ENCODE data around the gene TAGLN. TPM values are rescaled to one million over a fixed set of nuclear protein-coding genes. Genes with fewer than 3 reads are reported as not detected.

The TAGLN gene
- total RNA-seq, 1 donor from 2014 or later: 97.9 TPM

- no peaks in the 10 kb centered on the region for H3K9me3 Mint-ChIP-seq
- peak overlapping the region; percentile 100 for H3K4me3 Mint-ChIP-seq
- H3K27me3 Mint-ChIP-seq: no peaks in the 10 kb centered on the region
- peak overlapping the region; percentile 96 for H3K27ac Mint-ChIP-seq
- no peak for DNase-seq (ENCODE audit: extremely low spot score, unreplicated experiment)
- peaks cover 4% of the 10 kb centered on the region for H3K36me3 Mint-ChIP-seq
- peaks cover 35% of the 10 kb centered on the region for H3K4me1 Mint-ChIP-seq (ENCODE audit: unreplicated experiment)
- TF ChIP-seq, protein P1, sequence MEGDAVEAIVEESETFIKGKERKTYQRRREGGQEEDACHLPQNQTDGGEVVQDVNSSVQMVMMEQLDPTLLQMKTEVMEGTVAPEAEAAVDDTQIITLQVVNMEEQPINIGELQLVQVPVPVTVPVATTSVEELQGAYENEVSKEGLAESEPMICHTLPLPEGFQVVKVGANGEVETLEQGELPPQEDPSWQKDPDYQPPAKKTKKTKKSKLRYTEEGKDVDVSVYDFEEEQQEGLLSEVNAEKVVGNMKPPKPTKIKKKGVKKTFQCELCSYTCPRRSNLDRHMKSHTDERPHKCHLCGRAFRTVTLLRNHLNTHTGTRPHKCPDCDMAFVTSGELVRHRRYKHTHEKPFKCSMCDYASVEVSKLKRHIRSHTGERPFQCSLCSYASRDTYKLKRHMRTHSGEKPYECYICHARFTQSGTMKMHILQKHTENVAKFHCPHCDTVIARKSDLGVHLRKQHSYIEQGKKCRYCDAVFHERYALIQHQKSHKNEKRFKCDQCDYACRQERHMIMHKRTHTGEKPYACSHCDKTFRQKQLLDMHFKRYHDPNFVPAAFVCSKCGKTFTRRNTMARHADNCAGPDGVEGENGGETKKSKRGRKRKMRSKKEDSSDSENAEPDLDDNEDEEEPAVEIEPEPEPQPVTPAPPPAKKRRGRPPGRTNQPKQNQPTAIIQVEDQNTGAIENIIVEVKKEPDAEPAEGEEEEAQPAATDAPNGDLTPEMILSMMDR (conservative IDR thresholded peaks at IDR 0.05): no peak
Observed at GRCh38 chr11:117230286-117230961, 31.3 kb downstream of the TAGLN start.

DNA sequence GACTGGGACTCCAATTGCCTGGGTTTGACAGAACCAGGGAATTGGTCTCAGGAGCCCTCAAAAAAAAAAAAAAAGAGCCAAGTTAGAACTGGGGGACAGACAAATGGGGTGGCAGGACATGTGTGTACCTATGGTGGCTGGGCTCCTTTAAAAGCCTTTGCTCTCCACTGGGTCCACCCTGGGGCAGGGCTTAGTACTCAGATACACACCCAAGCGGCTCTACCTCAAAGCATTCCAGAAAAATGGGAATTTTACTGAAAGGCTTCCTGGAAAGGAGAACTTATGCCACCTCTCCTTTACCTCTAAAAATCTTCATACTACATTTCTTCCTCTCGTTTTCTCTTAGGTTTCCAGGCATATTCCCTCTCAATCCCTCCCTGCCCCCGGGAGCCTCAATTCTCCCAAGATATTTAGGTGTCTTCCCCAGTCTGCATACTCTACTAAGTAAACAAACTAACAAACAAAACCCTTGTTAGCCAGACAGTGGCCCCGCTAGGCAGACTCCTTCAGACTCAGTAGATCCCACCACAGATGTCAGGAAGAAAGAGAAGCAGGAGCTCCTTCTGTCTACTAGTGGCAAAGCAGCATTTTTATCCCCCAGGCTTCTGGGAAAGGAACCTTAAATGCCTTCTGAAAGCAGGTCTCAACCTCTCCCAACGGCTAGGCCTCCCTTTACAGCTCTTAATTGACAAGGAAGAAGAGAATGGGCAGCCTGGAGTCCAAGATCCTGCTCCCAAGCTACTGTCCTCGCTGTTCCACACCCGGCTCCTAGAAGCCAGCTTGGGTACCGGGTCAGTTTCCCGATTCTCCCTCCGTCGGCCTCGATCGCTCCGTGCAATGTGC is 32.0 kb downstream of the TAGLN start:
- H3K36me3 Mint-ChIP-seq: peaks cover 4% of the 10 kb centered on the region
- H3K27ac Mint-ChIP-seq: peak overlapping the region; percentile 96
- DNase-seq (ENCODE audit: extremely low spot score, unreplicated experiment): no peak
- no peaks in the 10 kb centered on the region for H3K27me3 Mint-ChIP-seq
- peaks cover 35% of the 10 kb centered on the region for H3K4me1 Mint-ChIP-seq (ENCODE audit: unreplicated experiment)
- H3K4me3 Mint-ChIP-seq: peak overlapping the region; percentile 100
- TF ChIP-seq, protein P1 (conservative IDR thresholded peaks at IDR 0.05): no peak
- H3K9me3 Mint-ChIP-seq: no peaks in the 10 kb centered on the region

DNA sequence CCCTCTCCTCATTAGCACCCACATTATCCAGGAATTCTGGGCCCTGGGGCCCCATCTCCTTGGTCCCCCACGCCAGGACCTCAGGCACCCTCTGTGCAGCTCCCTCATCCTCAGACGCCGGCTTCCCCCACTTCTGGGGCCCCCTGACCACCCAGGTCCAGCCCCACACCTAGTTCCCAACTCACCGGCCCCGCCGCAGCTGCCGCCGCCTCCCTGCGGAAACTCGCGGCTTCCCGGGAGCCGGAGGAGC is 32.6 kb downstream of the TAGLN start, which contains the start of gene PCSK7:
Gene PCSK7, minus strand, starts transcription at position 232 of the 250 bp plus-strand sequence. CDS start 2,229 bp downstream, outside the sequence.
- peaks cover 30% of the 10 kb centered on the region for H3K4me1 Mint-ChIP-seq (ENCODE audit: unreplicated experiment)
- no peaks in the 10 kb centered on the region for H3K9me3 Mint-ChIP-seq
- TF ChIP-seq, protein P1 (conservative IDR thresholded peaks at IDR 0.05): no peak
- peak within 1 kb of the TSS; percentile 100 for H3K4me3 Mint-ChIP-seq
- DNase-seq (ENCODE audit: extremely low spot score, unreplicated experiment): no peak
- H3K36me3 Mint-ChIP-seq: no peaks in the 10 kb centered on the region
- H3K27ac Mint-ChIP-seq: peak within 1 kb of the TSS; percentile 96
- H3K27me3 Mint-ChIP-seq: no peaks in the 10 kb centered on the region

DNA sequence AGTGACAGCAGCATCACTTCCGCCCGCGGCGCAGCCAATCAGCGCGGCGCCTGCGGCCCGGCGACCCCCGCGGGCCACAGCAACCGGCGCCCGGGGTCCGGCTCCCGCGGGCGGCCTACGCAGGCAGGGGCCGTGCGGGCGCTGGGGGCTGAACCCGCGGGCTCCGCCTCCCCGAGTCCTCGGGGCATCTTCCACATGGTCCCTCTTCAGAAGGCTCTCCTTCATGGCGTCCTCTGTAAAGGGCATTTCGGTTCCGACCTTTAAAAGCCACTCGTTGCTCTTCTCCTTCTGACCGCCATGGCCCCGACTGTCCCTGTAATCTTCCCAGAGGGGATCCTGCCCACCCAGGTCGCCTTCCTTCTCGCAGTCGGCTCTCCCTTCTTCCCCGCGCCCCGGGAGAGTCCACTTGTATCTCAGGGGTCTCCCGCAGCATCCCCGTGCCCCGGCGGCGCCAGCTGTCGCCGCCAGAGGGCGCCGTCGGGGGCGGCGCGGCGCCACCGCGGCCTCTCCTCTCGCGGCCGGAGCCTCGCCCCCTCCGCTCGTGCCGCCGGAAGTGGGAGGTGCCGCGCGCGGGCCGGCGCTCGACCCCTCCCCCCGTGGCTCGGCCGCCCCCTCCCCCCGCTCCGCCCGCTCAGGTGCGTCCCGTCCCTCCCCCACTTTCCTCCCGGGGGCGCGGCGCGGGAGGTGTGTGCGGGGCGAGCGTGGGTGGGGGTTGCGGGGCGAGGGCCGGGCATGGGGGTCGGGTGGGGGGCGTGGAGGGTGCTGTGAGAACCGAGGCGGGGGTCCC is 33.1 kb downstream of the TAGLN start, which contains the start of gene RNF214:
Gene RNF214, plus strand, starts transcription at position 580 of the 787 bp plus-strand sequence. CDS start 1,602 bp downstream, outside the sequence.
- no peaks in the 10 kb centered on the region for H3K9me3 Mint-ChIP-seq
- H3K36me3 Mint-ChIP-seq: no peaks in the 10 kb centered on the region
- TF ChIP-seq, protein P1 (conservative IDR thresholded peaks at IDR 0.05): peak; percentile 97
- H3K27me3 Mint-ChIP-seq: no peaks in the 10 kb centered on the region
- peak; percentile 88 for DNase-seq (ENCODE audit: extremely low spot score, unreplicated experiment)
- H3K4me1 Mint-ChIP-seq (ENCODE audit: unreplicated experiment): peaks cover 30% of the 10 kb centered on the region
- peak within 1 kb of the TSS; percentile 100 for H3K4me3 Mint-ChIP-seq
- peak within 1 kb of the TSS; percentile 96 for H3K27ac Mint-ChIP-seq

GRCh38 chr11:117232911-117233409 is 33.8 kb downstream of the TAGLN start:
- Mint-ChIP-seq H3K9me3 (no peaks in the 10 kb centered on the region), H3K27ac (peak overlapping the region; percentile 82), H3K4me3 (peak overlapping the region; percentile 92), H3K4me1 (ENCODE audit: unreplicated experiment) (peaks cover 30% of the 10 kb centered on the region), H3K36me3 (no peaks in the 10 kb centered on the region), H3K27me3 (no peaks in the 10 kb centered on the region)
- TF ChIP-seq, protein P1 (conservative IDR thresholded peaks at IDR 0.05): no peak
- no peak for DNase-seq (ENCODE audit: extremely low spot score, unreplicated experiment)
